HFFc6 (cell line): ENCODE measurements around the gene PCDH12. TPM values are rescaled to one million over a fixed set of nuclear protein-coding genes. Genes with fewer than 3 reads are reported as not detected.

ENCODE experiments used
- DNase-seq: peaks from one replicate; pipeline ENCODE4 v3.0.0-alpha.2; 2018
- H3K27ac Mint-ChIP-seq: 2 replicates; pipeline ENCODE4 v1.8.0; 2020; ENCODE audit warnings: mild to moderate bottlenecking, mixed read lengths
- H3K27me3 Mint-ChIP-seq: 2 replicates; pipeline ENCODE4 v1.8.0; 2021; ENCODE audit warnings: mild to moderate bottlenecking, moderate library complexity, mixed read lengths; ENCODE audit not compliant: insufficient read depth
- H3K36me3 Mint-ChIP-seq: 2 replicates; pipeline ENCODE4 v1.8.0; 2021; ENCODE audit warnings: low read depth, mixed read lengths
- H3K4me1 Mint-ChIP-seq: 2 replicates; pipeline ENCODE4 v1.8.0; 2020; ENCODE audit warnings: low read depth, mixed read lengths
- H3K4me3 Mint-ChIP-seq: 2 replicates; pipeline ENCODE4 v1.8.0; 2020; ENCODE audit warnings: mild to moderate bottlenecking, moderate library complexity, mixed read lengths
- H3K9me3 Mint-ChIP-seq: 2 replicates; pipeline ENCODE4 v1.8.0; 2020; ENCODE audit warnings: mild to moderate bottlenecking, mixed read lengths
- CTCF ChIP-seq: fragments of 200-600 bp; sonication (generic); IDR thresholded peaks from 2 replicates; pipeline ENCODE4 v1.5.0; 2021; ENCODE audit warnings: antibody characterized with exemption, mild to moderate bottlenecking
- long read RNA-seq: library from polyadenylated mRNA; unstranded; transcript quantifications from one replicate; pipeline ENCODE4 v2.0.0, GENCODE V29; 2019
- total RNA-seq, 6 experiments: library from RNA; stranded (reverse); fragmentation: NEBNext Ultra II Directional; extraction: Animal tissue kit (Norgen Biotek cat#: 25700); gene quantifications; 2 replicates in 1 of 6; 3 replicates in 5 of 6; pipeline ENCODE4 v1.2.3, GENCODE V29; 2021

The PCDH12 gene
- total RNA-seq, result under 1 TPM in 4 of 6 experiments, not detected in 2; 0.02 to 0.71 (median 0.08) TPM
- long read RNA-seq, result 0 reads

DNA sequence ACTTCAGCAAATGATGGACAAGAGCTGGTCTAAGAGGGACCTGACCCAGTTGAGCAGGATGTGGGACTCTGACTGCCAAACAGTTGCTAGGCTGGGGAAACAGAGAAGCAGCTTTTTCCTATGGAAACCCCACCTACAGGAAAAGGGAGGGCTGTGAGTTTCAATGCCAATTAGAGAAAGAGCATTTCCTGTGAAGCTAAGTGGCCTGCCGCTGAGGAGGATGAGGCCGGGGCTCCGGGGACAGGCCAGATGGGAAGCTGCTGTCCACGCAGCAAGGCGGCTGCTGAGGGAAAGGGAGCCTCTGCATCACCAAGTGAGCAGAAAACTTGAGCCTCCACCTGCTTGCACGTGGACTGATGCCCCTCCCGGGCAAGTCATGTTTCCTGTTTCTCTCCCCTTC is at the start of gene PCDH12:
PCDH12 (minus strand) TSS at position 90 of the 400 bp plus-strand sequence. CDS start 351 bp downstream, outside the sequence.
- Mint-ChIP-seq H3K4me1 (peaks cover 18% of the 10 kb centered on the region), H3K4me3 (no peak within 1 kb of the TSS), H3K27ac (no peak within 1 kb of the TSS; the same call in 1 of the 2 replicates), H3K27me3 (peaks cover 2% of the 10 kb centered on the region), H3K9me3 (no peaks in the 10 kb centered on the region), H3K36me3 (no peaks in the 10 kb centered on the region)
- no peak for DNase-seq
- no peak for TF ChIP-seq CTCF

GRCh38 chr5:142007237-142007544 is 49.2 kb upstream of the PCDH12 start:
- Mint-ChIP-seq H3K27ac (no peak overlapping the region), H3K9me3 (no peaks in the 10 kb centered on the region), H3K36me3 (no peaks in the 10 kb centered on the region; the same call in 1 of the 2 replicates), H3K27me3 (peaks cover 2% of the 10 kb centered on the region), H3K4me1 (peaks cover 6% of the 10 kb centered on the region; the same call in 1 of the 2 replicates), H3K4me3 (no peak overlapping the region)
- TF ChIP-seq CTCF, result no peak
- DNase-seq, result no peak

- Mint-ChIP-seq H3K4me3 (no peak overlapping the region), H3K27ac (no peak overlapping the region), H3K9me3 (no peaks in the 10 kb centered on the region), H3K4me1 (peaks cover under 1% of the 10 kb centered on the region; the same call in 1 of the 2 replicates), H3K36me3 (no peaks in the 10 kb centered on the region; the same call in 1 of the 2 replicates), H3K27me3 (peaks cover 2% of the 10 kb centered on the region)
- TF ChIP-seq CTCF, result no peak
- DNase-seq, result no peak
Observed at GRCh38 chr5:142006363-142007236, 48.6 kb upstream of the PCDH12 start.

DNA sequence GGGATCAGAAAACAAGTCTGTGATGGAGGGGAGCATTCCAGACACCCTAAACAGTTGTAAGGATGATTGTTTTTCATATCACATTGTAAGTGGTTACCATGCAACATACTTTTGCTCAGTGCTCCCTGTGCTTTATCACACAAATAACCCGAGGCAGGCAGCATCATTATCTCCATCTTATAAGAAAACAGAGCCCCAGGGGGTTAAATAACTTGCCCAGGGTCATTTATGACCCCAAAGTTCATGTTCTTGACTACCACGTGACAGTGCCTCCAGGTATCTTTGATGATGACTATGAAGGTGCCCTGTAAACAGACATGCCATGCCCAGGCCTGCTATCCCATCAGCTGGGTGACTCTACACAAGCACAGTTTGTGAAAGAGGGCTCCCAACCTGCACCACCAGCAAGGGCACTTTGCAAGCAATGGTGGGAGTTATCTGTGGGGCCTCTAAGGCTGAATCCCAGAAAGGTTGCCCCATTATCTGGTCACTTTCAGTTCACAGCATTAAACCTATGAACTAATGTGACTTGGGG is 45.3 kb upstream of the PCDH12 start:
- DNase-seq, result no peak
- no peak for TF ChIP-seq CTCF
- Mint-ChIP-seq H3K36me3 (peaks cover 12% of the 10 kb centered on the region), H3K27ac (no peak overlapping the region), H3K27me3 (no peaks in the 10 kb centered on the region; the same call in 1 of the 2 replicates), H3K4me1 (no peaks in the 10 kb centered on the region), H3K4me3 (no peak overlapping the region), H3K9me3 (no peaks in the 10 kb centered on the region)

- Mint-ChIP-seq H3K4me3 (no peak overlapping the region), H3K27me3 (peaks cover 2% of the 10 kb centered on the region), H3K4me1 (no peaks in the 10 kb centered on the region), H3K36me3 (peaks cover 18% of the 10 kb centered on the region), H3K9me3 (no peaks in the 10 kb centered on the region), H3K27ac (no peak overlapping the region)
- no peak for DNase-seq
- TF ChIP-seq CTCF, result peak; percentile 64
Observed at GRCh38 chr5:142000704-142001484, 42.9 kb upstream of the PCDH12 start.
